HEK293 (cell line): ENCODE data around the gene RTN1.

Source experiments
- CTCF ChIA-PET: fragments of 350-600 bp; formaldehyde crosslinking; extraction: SDS; loops from one replicate; lab custom pipeline; 2021; ENCODE audit warnings: antibody characterized with exemption; lab: Yijun Ruan, JAX
- POLR2A ChIA-PET: fragments of 300-600 bp; formaldehyde crosslinking; extraction: SDS; loops from one replicate; lab custom pipeline; 2020; ENCODE audit warnings: antibody characterized with exemption, inconsistent platforms; lab: Yijun Ruan, JAX
- H3K27ac ChIP-seq: fragments of 200-500 bp; sonication (Bioruptor generic); 2 replicates; pipeline ENCODE4 v1.5.1; 2014; ENCODE audit warnings: low read depth, low read length, control low read depth, inconsistent platforms; ENCODE audit errors: extremely low read depth
- H3K36me3 ChIP-seq, 2 experiments: fragments of 200-500 bp in 1 of 2; sonication (Bioruptor generic) in 1 of 2; 1 replicate in 1 of 2; 2 replicates in 1 of 2; pipeline ENCODE4 v1.5.1; 2014 to 2017; ENCODE audit warnings: inconsistent platforms in 2 of 2, low read length in 2 of 2; ENCODE audit not compliant: control insufficient read depth in 2 of 2, insufficient read depth in 1 of 2
- H3K4me1 ChIP-seq: fragments of 200-500 bp; sonication (Bioruptor generic); 2 replicates; pipeline ENCODE4 v1.5.1; 2014; ENCODE audit warnings: mild to moderate bottlenecking, low read length, inconsistent platforms; ENCODE audit not compliant: control insufficient read depth, insufficient read depth
- H3K4me3 ChIP-seq: 2 replicates; pipeline ENCODE4 v1.5.1; 2011; ENCODE audit warnings: low read depth, mild to moderate bottlenecking, control low read depth, low read length, moderate library complexity
- H3K9me3 ChIP-seq: fragments of 200-500 bp; sonication (Bioruptor generic); 2 replicates; pipeline ENCODE4 v1.5.1; 2014; ENCODE audit warnings: low read depth, low read length, inconsistent platforms; ENCODE audit not compliant: control insufficient read depth, insufficient read depth
- BCL11A ChIP-seq: fragments of 450-650 bp; formaldehyde crosslinking; IDR thresholded peaks from 2 replicates; pipeline ENCODE4 v1.5.1; 2016; ENCODE audit warnings: low read depth, missing biosample characterization, missing genetic modification characterization
- KLF10 ChIP-seq: fragments of 450-650 bp; IDR thresholded peaks from 2 replicates; pipeline ENCODE4 v1.5.1; 2018; ENCODE audit warnings: missing biosample characterization, mild to moderate bottlenecking, missing genetic modification characterization
- KLF7 ChIP-seq: fragments of 450-650 bp; formaldehyde crosslinking; IDR thresholded peaks from 2 replicates; pipeline ENCODE4 v1.5.1; 2016; ENCODE audit warnings: missing biosample characterization, missing genetic modification characterization, borderline replicate concordance
- SP2 ChIP-seq: fragments of 450-650 bp; formaldehyde crosslinking; IDR thresholded peaks from 2 replicates; pipeline ENCODE4 v1.5.1; 2016; ENCODE audit warnings: missing biosample characterization, missing genetic modification characterization
- SP7 ChIP-seq: fragments of 450-650 bp; formaldehyde crosslinking; IDR thresholded peaks from 2 replicates; pipeline ENCODE4 v1.5.1; 2016; ENCODE audit warnings: missing biosample characterization, missing genetic modification characterization
- ZBTB20 ChIP-seq: fragments of 450-650 bp; formaldehyde crosslinking; IDR thresholded peaks from 2 replicates; pipeline ENCODE4 v1.5.1; 2016; ENCODE audit warnings: missing biosample characterization, missing genetic modification characterization
- ZBTB8A ChIP-seq: fragments of 450-650 bp; formaldehyde crosslinking; IDR thresholded peaks from 2 replicates; pipeline ENCODE4 v1.5.1; 2016; ENCODE audit warnings: missing biosample characterization, missing genetic modification characterization
- ZNF10 ChIP-seq: fragments of 450-650 bp; formaldehyde crosslinking; IDR thresholded peaks from 2 replicates; pipeline ENCODE4 v1.5.1; 2017; ENCODE audit warnings: missing biosample characterization, missing genetic modification characterization
- ZNF121 ChIP-seq: fragments of 450-650 bp; formaldehyde crosslinking; IDR thresholded peaks from 2 replicates; pipeline ENCODE4 v1.5.1; 2016; ENCODE audit warnings: missing biosample characterization, missing genetic modification characterization
- ZNF133 ChIP-seq: fragments of 450-650 bp; formaldehyde crosslinking; IDR thresholded peaks from 2 replicates; pipeline ENCODE4 v1.5.1; 2016; ENCODE audit warnings: missing biosample characterization, missing genetic modification characterization
- ZNF473 ChIP-seq: fragments of 450-650 bp; formaldehyde crosslinking; IDR thresholded peaks from 2 replicates; pipeline ENCODE4 v1.5.1; 2017; ENCODE audit warnings: missing biosample characterization, missing genetic modification characterization
- ZNF529 ChIP-seq: fragments of 450-650 bp; formaldehyde crosslinking; IDR thresholded peaks from 2 replicates; pipeline ENCODE4 v1.5.1; 2017; ENCODE audit warnings: missing genetic modification characterization, missing biosample characterization; ENCODE audit not compliant: insufficient replicate concordance
- ZNF558 ChIP-seq: fragments of 450-650 bp; formaldehyde crosslinking; IDR thresholded peaks from 2 replicates; pipeline ENCODE4 v1.5.1; 2016; ENCODE audit warnings: missing biosample characterization, missing genetic modification characterization
- ZNF610 ChIP-seq: fragments of 450-650 bp; formaldehyde crosslinking; IDR thresholded peaks from 2 replicates; pipeline ENCODE4 v1.5.1; 2016; ENCODE audit warnings: missing biosample characterization, missing genetic modification characterization, borderline replicate concordance
- ZNF658 ChIP-seq: fragments of 450-650 bp; formaldehyde crosslinking; IDR thresholded peaks from 2 replicates; pipeline ENCODE4; 2016; ENCODE audit warnings: missing biosample characterization, missing genetic modification characterization
- ZNF664 ChIP-seq: fragments of 450-650 bp; formaldehyde crosslinking; IDR thresholded peaks from 2 replicates; pipeline ENCODE4 v1.5.1; 2016; ENCODE audit warnings: missing biosample characterization, missing genetic modification characterization
- ZNF747 ChIP-seq: fragments of 450-650 bp; formaldehyde crosslinking; IDR thresholded peaks from 2 replicates; pipeline ENCODE4 v1.5.1; 2016; ENCODE audit warnings: missing biosample characterization, missing genetic modification characterization
- ZNF776 ChIP-seq: fragments of 450-650 bp; formaldehyde crosslinking; IDR thresholded peaks from 2 replicates; pipeline ENCODE4 v1.5.0; 2017; ENCODE audit warnings: missing biosample characterization, missing genetic modification characterization, borderline replicate concordance
- ZNF837 ChIP-seq: fragments of 450-650 bp; formaldehyde crosslinking; IDR thresholded peaks from 2 replicates; pipeline ENCODE4 v1.5.1; 2016; ENCODE audit warnings: missing biosample characterization, missing genetic modification characterization
- TF ChIP-seq, protein P1 (sequence below): fragments of 450-650 bp; formaldehyde crosslinking; IDR thresholded peaks from 2 replicates; pipeline ENCODE4 v1.5.1; 2016; ENCODE audit warnings: missing biosample characterization, missing genetic modification characterization
- TF ChIP-seq, protein P2 (sequence below): fragments of 450-650 bp; formaldehyde crosslinking; conservative IDR thresholded peaks from 2 replicates; pipeline ENCODE4 v1.5.1; 2016; ENCODE audit warnings: low read depth, missing biosample characterization, missing genetic modification characterization

The RTN1 gene

DNA sequence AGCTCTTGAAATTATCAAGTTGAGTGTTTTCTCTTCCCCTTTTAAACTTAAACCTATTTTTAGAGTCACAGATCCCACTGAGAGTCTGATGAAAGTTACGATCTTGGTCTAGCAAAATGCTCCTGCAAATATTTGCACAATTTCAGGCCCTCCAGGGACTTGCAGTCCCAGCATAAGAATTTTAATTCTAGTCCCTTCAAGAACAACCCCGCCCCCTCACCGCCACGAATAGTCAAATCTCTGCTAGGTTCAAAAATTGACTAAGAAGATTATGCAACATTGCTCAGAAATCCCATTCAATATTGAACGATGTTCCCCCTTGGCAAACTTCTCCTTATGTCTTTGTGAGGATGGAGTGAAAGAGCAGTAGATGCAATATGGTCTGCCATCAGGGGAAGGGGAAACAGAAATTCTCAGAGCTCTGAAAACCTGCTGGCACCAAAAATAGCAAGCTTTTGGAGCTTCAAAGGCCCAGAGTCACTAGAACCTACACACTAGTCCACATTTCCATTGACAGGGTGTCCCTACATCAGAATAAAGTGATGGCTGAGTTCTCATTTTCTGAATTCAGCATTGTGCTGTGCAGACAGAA lies 166.4 kb downstream of the RTN1 start (continued):
- TF ChIP-seq ZNF529 (tag by site-specific recombination), result no peak

DNA sequence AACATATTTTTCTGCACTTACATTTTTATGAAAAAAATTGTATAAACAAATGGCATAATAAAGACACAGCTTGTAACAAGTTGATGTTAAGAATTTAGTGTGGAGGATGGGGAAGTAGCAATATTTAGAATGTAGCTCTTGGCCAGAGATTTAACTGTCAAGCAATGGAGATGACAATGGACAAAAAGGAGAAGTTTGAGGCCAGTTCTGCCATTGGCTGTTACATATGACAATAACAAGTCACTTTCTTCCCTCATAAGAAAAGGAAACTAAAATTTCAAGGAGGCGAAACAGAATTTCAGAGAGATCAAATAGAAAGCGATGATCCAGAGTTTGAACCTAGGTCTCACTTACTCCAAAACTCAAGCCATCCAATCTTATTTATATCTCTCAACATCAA lies 171.1 kb downstream of the RTN1 start:
- CTCF ChIA-PET, result no interaction called here
- no peak overlapping the region for H3K4me3 ChIP-seq
- H3K4me1 ChIP-seq, result no peaks in the 10 kb centered on the region
- POLR2A ChIA-PET, result no interaction called here
- H3K9me3 ChIP-seq, result no peaks in the 10 kb centered on the region
- no peaks in the 10 kb centered on the region for H3K36me3 ChIP-seq
- H3K27ac ChIP-seq, result no peak overlapping the region
- TF ChIP-seq ZBTB20 (tag by site-specific recombination), result no peak
- TF ChIP-seq KLF10 (tag by site-specific recombination), result no peak
- no peak for TF ChIP-seq ZNF133 (tag by site-specific recombination)
- TF ChIP-seq BCL11A (tag by site-specific recombination), result no peak

DNA sequence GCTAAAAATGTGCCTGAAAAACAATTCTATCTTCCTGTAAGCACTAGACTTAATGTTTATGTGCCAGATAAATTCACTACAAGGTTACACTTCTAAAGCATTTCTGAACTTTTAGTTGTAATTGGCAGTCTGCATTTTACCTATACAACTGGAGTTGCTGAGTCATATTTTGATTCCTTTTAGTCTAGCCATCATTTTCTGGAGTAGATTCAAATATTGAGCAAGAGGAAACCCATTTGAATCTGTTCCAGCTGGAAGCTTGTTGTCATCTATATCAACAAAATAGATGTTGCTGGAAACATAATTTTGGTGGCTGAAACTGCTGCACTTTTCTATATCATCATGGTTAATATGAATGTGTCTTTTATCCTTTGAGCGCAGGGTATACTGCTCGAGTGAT lies 171.8 kb downstream of the RTN1 start:
- Histone ChIP-seq H3K27ac (no peak overlapping the region), H3K36me3 (no peaks in the 10 kb centered on the region), H3K4me1 (no peaks in the 10 kb centered on the region), H3K9me3 (no peaks in the 10 kb centered on the region), H3K4me3 (no peak overlapping the region)
- ChIA-PET CTCF (interaction anchor here (0.6 kb wide), 1 partner anchor 10 kb away, joined by 4 read pairs; no protein-coding TSS in a partner anchor), POLR2A (no interaction called here)
- TF ChIP-seq ZBTB8A, result no peak
- TF ChIP-seq ZNF610 (tag by site-specific recombination), result no peak
- TF ChIP-seq KLF7 (tag by site-specific recombination), result no peak
- no peak for TF ChIP-seq ZNF658 (tag by site-specific recombination)
- TF ChIP-seq ZNF121 (tag by site-specific recombination), result no peak
- no peak for TF ChIP-seq ZNF776 (tag by site-specific recombination)
- TF ChIP-seq, protein P1, sequence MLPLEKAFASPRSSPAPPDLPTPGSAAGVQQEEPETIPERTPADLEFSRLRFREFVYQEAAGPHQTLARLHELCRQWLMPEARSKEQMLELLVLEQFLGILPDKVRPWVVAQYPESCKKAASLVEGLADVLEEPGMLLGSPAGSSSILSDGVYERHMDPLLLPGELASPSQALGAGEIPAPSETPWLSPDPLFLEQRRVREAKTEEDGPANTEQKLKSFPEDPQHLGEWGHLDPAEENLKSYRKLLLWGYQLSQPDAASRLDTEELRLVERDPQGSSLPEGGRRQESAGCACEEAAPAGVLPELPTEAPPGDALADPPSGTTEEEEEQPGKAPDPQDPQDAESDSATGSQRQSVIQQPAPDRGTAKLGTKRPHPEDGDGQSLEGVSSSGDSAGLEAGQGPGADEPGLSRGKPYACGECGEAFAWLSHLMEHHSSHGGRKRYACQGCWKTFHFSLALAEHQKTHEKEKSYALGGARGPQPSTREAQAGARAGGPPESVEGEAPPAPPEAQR, result no peak
- TF ChIP-seq ZNF10 (tag by site-specific recombination), result no peak
- TF ChIP-seq ZNF473 (tag by site-specific recombination), result no peak
- TF ChIP-seq ZNF664 (tag by site-specific recombination), result no peak
- TF ChIP-seq, protein P2, sequence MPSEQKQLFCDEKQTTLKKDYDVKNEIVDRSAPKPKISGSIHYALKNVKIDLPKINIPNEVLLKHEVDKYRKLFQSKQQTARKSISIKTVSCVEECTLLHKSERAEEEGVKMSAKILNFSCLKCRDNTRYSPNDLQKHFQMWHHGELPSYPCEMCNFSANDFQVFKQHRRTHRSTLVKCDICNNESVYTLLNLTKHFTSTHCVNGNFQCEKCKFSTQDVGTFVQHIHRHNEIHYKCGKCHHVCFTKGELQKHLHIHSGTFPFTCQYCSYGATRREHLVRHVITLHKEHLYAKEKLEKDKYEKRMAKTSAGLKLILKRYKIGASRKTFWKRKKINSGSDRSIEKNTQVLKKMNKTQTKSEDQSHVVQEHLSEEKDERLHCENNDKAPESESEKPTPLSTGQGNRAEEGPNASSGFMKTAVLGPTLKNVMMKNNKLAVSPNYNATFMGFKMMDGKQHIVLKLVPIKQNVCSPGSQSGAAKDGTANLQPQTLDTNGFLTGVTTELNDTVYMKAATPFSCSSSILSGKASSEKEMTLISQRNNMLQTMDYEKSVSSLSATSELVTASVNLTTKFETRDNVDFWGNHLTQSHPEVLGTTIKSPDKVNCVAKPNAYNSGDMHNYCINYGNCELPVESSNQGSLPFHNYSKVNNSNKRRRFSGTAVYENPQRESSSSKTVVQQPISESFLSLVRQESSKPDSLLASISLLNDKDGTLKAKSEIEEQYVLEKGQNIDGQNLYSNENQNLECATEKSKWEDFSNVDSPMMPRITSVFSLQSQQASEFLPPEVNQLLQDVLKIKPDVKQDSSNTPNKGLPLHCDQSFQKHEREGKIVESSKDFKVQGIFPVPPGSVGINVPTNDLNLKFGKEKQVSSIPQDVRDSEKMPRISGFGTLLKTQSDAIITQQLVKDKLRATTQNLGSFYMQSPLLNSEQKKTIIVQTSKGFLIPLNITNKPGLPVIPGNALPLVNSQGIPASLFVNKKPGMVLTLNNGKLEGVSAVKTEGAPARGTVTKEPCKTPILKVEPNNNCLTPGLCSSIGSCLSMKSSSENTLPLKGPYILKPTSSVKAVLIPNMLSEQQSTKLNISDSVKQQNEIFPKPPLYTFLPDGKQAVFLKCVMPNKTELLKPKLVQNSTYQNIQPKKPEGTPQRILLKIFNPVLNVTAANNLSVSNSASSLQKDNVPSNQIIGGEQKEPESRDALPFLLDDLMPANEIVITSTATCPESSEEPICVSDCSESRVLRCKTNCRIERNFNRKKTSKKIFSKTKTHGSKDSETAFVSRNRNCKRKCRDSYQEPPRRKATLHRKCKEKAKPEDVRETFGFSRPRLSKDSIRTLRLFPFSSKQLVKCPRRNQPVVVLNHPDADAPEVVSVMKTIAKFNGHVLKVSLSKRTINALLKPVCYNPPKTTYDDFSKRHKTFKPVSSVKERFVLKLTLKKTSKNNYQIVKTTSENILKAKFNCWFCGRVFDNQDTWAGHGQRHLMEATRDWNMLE (tag by site-specific recombination), result no peak
- no peak for TF ChIP-seq ZNF747
- no peak for TF ChIP-seq ZNF837 (tag by site-specific recombination)
- TF ChIP-seq ZNF558, result no peak
- no peak for TF ChIP-seq SP7
- TF ChIP-seq SP2 (tag by site-specific recombination), result no peak
